Upper lobe of left lung (tissue), 6 donors: ENCODE measurements around the gene NEBL. TPM values are rescaled to one million over a fixed set of nuclear protein-coding genes. Genes with fewer than 3 reads are reported as not detected.

Experiments
- ATAC-seq, 2 donors: fragments of 200-7000 bp; cut with Tn5 transposase; one replicate each; pipeline ENCODE4 v1.9.1; 2022; ENCODE audit warnings: mild to moderate bottlenecking in 2 of 2, moderate library complexity in 2 of 2; ENCODE audit not compliant: low FRiP score in 2 of 2
- DNase-seq, 2 donors: peaks; one replicate each; pipeline ENCODE4 v3.0.0-alpha.2; 2019 to 2020
- H3K27ac ChIP-seq, 4 donors: fragments of 200-600 bp; sonication (generic); one replicate each; pipeline ENCODE4 v1.5.1; 2016 to 2019
- H3K27me3 ChIP-seq, 4 donors: fragments of 200-600 bp; sonication (generic); one replicate each; pipeline ENCODE4 v1.5.1; 2017 to 2019
- H3K36me3 ChIP-seq, 4 donors: fragments of 200-600 bp; sonication (generic); one replicate each; pipeline ENCODE4 v1.5.1; 2016 to 2019
- H3K4me1 ChIP-seq, 4 donors: fragments of 200-600 bp; sonication (generic); one replicate each; pipeline ENCODE4 v1.5.1; 2018 to 2019
- H3K4me3 ChIP-seq, 4 donors: fragments of 200-600 bp; sonication (generic); one replicate each; pipeline ENCODE4 v1.5.1; 2017 to 2019; ENCODE audit warnings: mild to moderate bottlenecking in 2 of 4, moderate library complexity in 1 of 4
- H3K9me3 ChIP-seq, 4 donors: fragments of 200-600 bp; sonication (generic); one replicate each; pipeline ENCODE4 v1.5.1; 2018 to 2019
- EP300 ChIP-seq, 4 donors: sonication (generic); formaldehyde crosslinking; IDR thresholded peaks; one replicate each; pipeline ENCODE4 v1.5.1; 2017; ENCODE audit warnings: antibody characterized with exemption in 4 of 4, control low read depth in 2 of 4
- POLR2A ChIP-seq, 4 donors: fragments of 450-650 bp; IDR thresholded peaks; one replicate each; pipeline ENCODE4 v1.5.1; 2016 to 2017; ENCODE audit warnings: antibody characterized with exemption in 4 of 4, mild to moderate bottlenecking in 2 of 4
- POLR2AphosphoS5 ChIP-seq, 2 donors: sonication (generic); formaldehyde crosslinking; IDR thresholded peaks; one replicate each; pipeline ENCODE4 v1.5.1; 2017; ENCODE audit warnings: antibody characterized with exemption in 2 of 2
- WGBS, 2 donors: methylation state at CpG; one replicate each; pipeline ENCODE4 v1.1.5; 2017 to 2018; 5-methylcytosine and 5-hydroxymethylcytosine counted together
- total RNA-seq, 6 donors: library from RNA; depleted of rRNA in 4 of 6; stranded (reverse); fragments of >200 nt in 4 of 6; gene quantifications; one replicate each; pipeline versions ENCODE4 v1.1.0 to v1.2.1, GENCODE V29; 2016 to 2021
- TF ChIP-seq, protein P1 (sequence below), 6 experiments: fragments of 450-650 bp in 4 of 6; fragments of 200-600 bp in 2 of 6; sonication (generic) in 2 of 6; IDR thresholded peaks; one replicate each; pipeline ENCODE4 v1.5.1; 2016 to 2019; ENCODE audit warnings: antibody characterized with exemption in 6 of 6
- donor health status: DM: no; HTN: no; CAD: no; lungs with moderate emphysema.
- donor health status: DM: no; HTN: yes; CAD: no; lungs with severe emphysema.

Gene NEBL
- total RNA-seq, 6 donors from 2014 or later = 61.2 to 274 (median 134) TPM

DNA sequence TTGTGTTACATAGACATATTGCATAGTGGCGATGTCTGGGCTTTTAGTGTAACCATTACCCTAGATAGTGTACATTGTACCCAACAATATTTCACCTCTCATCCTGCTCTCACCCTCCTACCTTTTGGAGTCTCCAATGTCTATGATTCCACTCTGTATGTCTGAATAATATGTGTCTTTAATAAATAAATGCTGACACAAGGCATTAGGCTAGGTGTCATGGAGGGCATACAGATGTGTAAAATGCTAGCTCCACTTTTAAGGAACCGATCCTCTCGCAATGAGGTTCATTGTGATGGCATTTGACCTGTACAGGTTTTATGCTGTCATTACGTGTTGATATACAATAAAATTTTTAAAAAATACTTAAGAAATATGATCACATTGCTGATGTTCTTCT is 74.3 kb downstream of the NEBL start:
- no peak overlapping the region for H3K4me3 ChIP-seq
- H3K27me3 ChIP-seq = no peaks in the 10 kb centered on the region
- TF ChIP-seq POLR2A (IDR thresholded peaks at IDR 0.05) = no peak
- TF ChIP-seq, protein P1, sequence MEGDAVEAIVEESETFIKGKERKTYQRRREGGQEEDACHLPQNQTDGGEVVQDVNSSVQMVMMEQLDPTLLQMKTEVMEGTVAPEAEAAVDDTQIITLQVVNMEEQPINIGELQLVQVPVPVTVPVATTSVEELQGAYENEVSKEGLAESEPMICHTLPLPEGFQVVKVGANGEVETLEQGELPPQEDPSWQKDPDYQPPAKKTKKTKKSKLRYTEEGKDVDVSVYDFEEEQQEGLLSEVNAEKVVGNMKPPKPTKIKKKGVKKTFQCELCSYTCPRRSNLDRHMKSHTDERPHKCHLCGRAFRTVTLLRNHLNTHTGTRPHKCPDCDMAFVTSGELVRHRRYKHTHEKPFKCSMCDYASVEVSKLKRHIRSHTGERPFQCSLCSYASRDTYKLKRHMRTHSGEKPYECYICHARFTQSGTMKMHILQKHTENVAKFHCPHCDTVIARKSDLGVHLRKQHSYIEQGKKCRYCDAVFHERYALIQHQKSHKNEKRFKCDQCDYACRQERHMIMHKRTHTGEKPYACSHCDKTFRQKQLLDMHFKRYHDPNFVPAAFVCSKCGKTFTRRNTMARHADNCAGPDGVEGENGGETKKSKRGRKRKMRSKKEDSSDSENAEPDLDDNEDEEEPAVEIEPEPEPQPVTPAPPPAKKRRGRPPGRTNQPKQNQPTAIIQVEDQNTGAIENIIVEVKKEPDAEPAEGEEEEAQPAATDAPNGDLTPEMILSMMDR (IDR thresholded peaks at IDR 0.05) = no peak
- no peak for TF ChIP-seq POLR2AphosphoS5 (IDR thresholded peaks at IDR 0.05)
- no peak for TF ChIP-seq EP300 (IDR thresholded peaks at IDR 0.05)
- no peak overlapping the region for H3K27ac ChIP-seq
- H3K9me3 ChIP-seq = no peaks in the 10 kb centered on the region
- ATAC-seq (no peak), DNase-seq (no peak)
- WGBS, 2 donors = 89 to 93% methylated on average over 4 of the region's 4 CpGs
- H3K4me1 ChIP-seq = no peaks in the 10 kb centered on the region
- peaks cover 0 to 9% (median 2%) of the 10 kb centered on the region in 4 donors for H3K36me3 ChIP-seq

DNA sequence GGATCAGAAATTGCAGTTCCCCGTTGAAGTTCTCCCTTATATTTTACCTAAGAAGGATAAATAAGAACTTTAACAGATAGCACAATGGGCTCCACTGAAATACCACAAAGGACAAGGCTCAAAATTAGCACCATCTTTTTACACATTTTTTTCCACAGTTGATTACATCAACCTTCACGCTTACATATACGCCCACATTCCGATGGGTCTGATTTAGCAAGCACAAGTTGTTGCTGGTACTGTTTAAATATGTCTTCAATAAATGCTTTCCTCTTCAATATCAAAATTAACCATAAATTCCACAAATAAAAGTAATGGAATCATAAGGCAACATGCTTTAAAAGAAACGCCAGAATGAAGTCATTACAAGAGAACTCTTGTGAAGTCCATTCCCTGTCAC is 79.5 kb downstream of the NEBL start:
- H3K4me1 ChIP-seq = no peaks in the 10 kb centered on the region
- no peaks in the 10 kb centered on the region for H3K9me3 ChIP-seq
- ATAC-seq = no peak
- no peak overlapping the region for H3K27ac ChIP-seq
- peaks cover 0 to 9% (median 2%) of the 10 kb centered on the region in 4 donors for H3K36me3 ChIP-seq
- no peak overlapping the region for H3K4me3 ChIP-seq
- TF ChIP-seq EP300 (IDR thresholded peaks at IDR 0.05) (no peak), POLR2AphosphoS5 (IDR thresholded peaks at IDR 0.05) (no peak), POLR2A (IDR thresholded peaks at IDR 0.05) (no peak)
- TF ChIP-seq, protein P1 (IDR thresholded peaks at IDR 0.05) = no peak
- H3K27me3 ChIP-seq = no peaks in the 10 kb centered on the region
- WGBS, 2 donors = 91 to 96% methylated on average over 5 of the region's 5 CpGs
- no peak for DNase-seq

DNA sequence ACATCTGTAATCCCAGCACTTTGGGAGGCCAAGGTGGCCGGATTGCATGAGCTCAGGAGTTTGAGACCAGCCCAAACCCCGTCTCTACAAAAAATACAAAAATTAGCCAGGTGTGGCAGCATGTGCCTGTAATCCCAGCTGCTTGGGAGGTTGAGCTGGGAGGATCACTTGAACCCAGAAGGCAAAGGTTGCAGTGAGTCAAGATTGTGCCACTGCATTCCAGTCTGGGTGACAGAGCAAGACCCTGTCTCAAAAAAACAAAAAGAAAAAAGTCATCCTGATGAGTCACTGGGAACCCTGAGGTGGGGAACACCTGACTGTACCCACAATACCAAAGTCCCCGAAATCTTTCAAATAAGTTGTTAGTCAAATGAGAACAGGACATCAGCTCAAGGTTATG is 80.0 kb downstream of the NEBL start:
- Histone ChIP-seq H3K4me1 (no peaks in the 10 kb centered on the region), H3K9me3 (no peaks in the 10 kb centered on the region), H3K27me3 (no peaks in the 10 kb centered on the region), H3K36me3 (peaks cover 0 to 9% (median 2%) of the 10 kb centered on the region in 4 donors), H3K27ac (no peak overlapping the region), H3K4me3 (no peak overlapping the region)
- no peak for ATAC-seq
- no peak for DNase-seq
- no peak for TF ChIP-seq POLR2AphosphoS5 (IDR thresholded peaks at IDR 0.05)
- TF ChIP-seq EP300 (IDR thresholded peaks at IDR 0.05) = no peak
- TF ChIP-seq, protein P1 (IDR thresholded peaks at IDR 0.05) = no peak
- TF ChIP-seq POLR2A (IDR thresholded peaks at IDR 0.05) = no peak
- WGBS, 2 donors = 89 to 91% methylated on average over 3 of the region's 3 CpGs

DNA sequence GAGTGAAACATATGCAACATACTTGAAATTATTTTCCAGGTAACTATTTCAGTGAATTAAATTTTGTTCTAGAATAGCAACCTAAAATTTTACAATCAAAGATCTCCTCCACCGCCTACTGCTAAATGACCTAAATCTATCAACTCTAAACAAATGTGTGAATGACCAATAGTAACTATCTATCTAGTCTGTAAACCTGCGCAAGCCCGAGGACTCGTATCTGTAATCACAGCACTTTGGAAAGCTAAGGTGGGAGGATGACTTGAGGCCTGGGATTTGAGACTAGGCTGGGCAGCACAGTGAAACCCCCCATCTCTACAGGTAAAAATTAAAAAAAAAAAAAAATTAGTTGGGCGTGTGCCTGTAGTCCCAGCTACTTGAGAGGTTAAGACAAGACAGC is 83.0 kb downstream of the NEBL start:
- Histone ChIP-seq H3K4me1 (no peaks in the 10 kb centered on the region), H3K36me3 (peaks cover 0 to 3% (median 0%) of the 10 kb centered on the region in 4 donors), H3K4me3 (no peak overlapping the region), H3K27me3 (no peaks in the 10 kb centered on the region), H3K27ac (no peak overlapping the region), H3K9me3 (no peaks in the 10 kb centered on the region)
- ATAC-seq (no peak), DNase-seq (no peak)
- TF ChIP-seq EP300 (IDR thresholded peaks at IDR 0.05) = no peak
- no peak for TF ChIP-seq POLR2AphosphoS5 (IDR thresholded peaks at IDR 0.05)
- TF ChIP-seq POLR2A (IDR thresholded peaks at IDR 0.05) = no peak
- TF ChIP-seq, protein P1 (IDR thresholded peaks at IDR 0.05) = no peak
- WGBS, 2 donors = 91 to 95% methylated on average over 5 of the region's 5 CpGs

DNA sequence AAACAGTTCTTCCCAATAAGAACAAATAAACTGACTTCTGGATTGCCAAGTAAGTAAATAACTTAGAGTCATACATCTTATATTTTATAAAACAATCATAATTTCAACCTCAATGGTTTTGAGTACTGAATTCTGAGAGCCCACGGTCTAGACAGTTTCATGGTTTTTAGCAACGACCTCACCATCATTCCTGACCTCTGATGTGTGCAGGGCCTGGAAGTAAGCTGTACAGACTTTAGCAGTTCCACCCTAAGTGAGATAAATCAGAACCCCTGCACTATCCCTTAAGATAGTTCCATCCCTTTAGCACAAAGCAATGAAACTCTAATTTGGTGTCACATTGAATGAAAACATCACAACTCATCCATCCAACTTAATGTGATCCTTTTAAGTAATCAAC is 86.0 kb downstream of the NEBL start:
- ATAC-seq = peak in 1 of 2 donors; percentile 77
- DNase-seq = no peak
- WGBS, 2 donors = 58 to 64% methylated on average over 2 of the region's 2 CpGs
- H3K27me3 ChIP-seq = no peaks in the 10 kb centered on the region
- no peaks in the 10 kb centered on the region for H3K4me1 ChIP-seq
- no peak overlapping the region for H3K4me3 ChIP-seq
- H3K27ac ChIP-seq = no peak overlapping the region
- TF ChIP-seq EP300 (IDR thresholded peaks at IDR 0.05) (no peak), POLR2AphosphoS5 (IDR thresholded peaks at IDR 0.05) (no peak), POLR2A (IDR thresholded peaks at IDR 0.05) (no peak)
- TF ChIP-seq, protein P1 (IDR thresholded peaks at IDR 0.05) = no peak
- no peaks in the 10 kb centered on the region for H3K9me3 ChIP-seq
- no peaks in the 10 kb centered on the region for H3K36me3 ChIP-seq
